Fibroblast of lung (primary cell): ENCODE results near the gene CERS1. TPM values are rescaled to one million over a fixed set of nuclear protein-coding genes. Genes with fewer than 3 reads are reported as not detected.

Source experiments
- DNase-seq, 2 donors: peaks; one replicate each; pipeline versions ENCODE4 v3.0.0 to v3.0.0-alpha.2; 2010; ENCODE audit warnings: low read depth in 2 of 2
- H2AFZ ChIP-seq: 2 replicates; pipeline ENCODE4 v1.5.1; 2012; ENCODE audit warnings: low read length, control low read depth, inconsistent platforms
- H3K27ac ChIP-seq: 2 replicates; pipeline ENCODE4 v1.5.1; 2011; ENCODE audit warnings: low read length, control low read depth; ENCODE audit not compliant: insufficient read depth
- H3K27me3 ChIP-seq: 2 replicates; pipeline ENCODE4 v1.5.1; 2011; ENCODE audit warnings: mild to moderate bottlenecking, low read length; ENCODE audit not compliant: control insufficient read depth, insufficient read depth
- H3K36me3 ChIP-seq: 2 replicates; pipeline ENCODE4 v1.5.1; 2011; ENCODE audit warnings: low read length; ENCODE audit not compliant: control insufficient read depth, insufficient read depth
- H3K4me1 ChIP-seq: 2 replicates; pipeline ENCODE4 v1.5.1; 2011; ENCODE audit warnings: low read length; ENCODE audit not compliant: control insufficient read depth, insufficient read depth; ENCODE audit errors: extremely low read depth
- H3K4me2 ChIP-seq: 2 replicates; pipeline ENCODE4 v1.5.1; 2011; ENCODE audit warnings: low read length, control low read depth; ENCODE audit not compliant: insufficient read depth; ENCODE audit errors: extremely low read depth
- H3K4me3 ChIP-seq, 4 experiments: fragments of 200-600 bp in 1 of 4; sonication (generic) in 1 of 4; replicated peaks in 1 of 4; 2 replicates each; pipeline ENCODE4 v1.5.1; 2011 to 2016; ENCODE audit warnings: low read length in 4 of 4, low read depth in 3 of 4, mild to moderate bottlenecking in 3 of 4, control low read depth in 2 of 4, inconsistent platforms in 1 of 4, mixed read lengths in 1 of 4; ENCODE audit not compliant: insufficient read depth in 1 of 4; ENCODE audit errors: control extremely low read depth in 1 of 4
- H3K79me2 ChIP-seq: 2 replicates; pipeline ENCODE4 v1.5.1; 2012; ENCODE audit warnings: mild to moderate bottlenecking, low read length, inconsistent platforms; ENCODE audit not compliant: control insufficient read depth, insufficient read depth
- H3K9ac ChIP-seq: 2 replicates; pipeline ENCODE4 v1.5.1; 2011; ENCODE audit warnings: mild to moderate bottlenecking, low read length, control low read depth; ENCODE audit not compliant: insufficient read depth
- H3K9me3 ChIP-seq: 2 replicates; pipeline ENCODE4 v1.5.1; 2012; ENCODE audit warnings: low read depth, low read length; ENCODE audit not compliant: control insufficient read depth, insufficient read depth
- H4K20me1 ChIP-seq: 2 replicates; pipeline ENCODE4 v1.5.1; 2011; ENCODE audit warnings: low read length; ENCODE audit not compliant: control insufficient read depth, insufficient read depth; ENCODE audit errors: extremely low read depth
- CTCF ChIP-seq, 2 donors: IDR thresholded peaks in 1 of 2; conservative IDR thresholded peaks in 1 of 2; 1 replicate in 1 of 2; 2 replicates in 1 of 2; pipeline ENCODE4 v1.5.1; 2011 to 2012; ENCODE audit warnings: low read length in 2 of 2, control low read depth in 1 of 2, inconsistent platforms in 1 of 2, low read depth in 1 of 2, mild to moderate bottlenecking in 1 of 2
- EZH2 ChIP-seq: IDR thresholded peaks from 2 replicates; pipeline ENCODE4 v1.5.1; 2012; ENCODE audit warnings: low read length, control low read depth, mild to moderate bottlenecking; ENCODE audit errors: missing control alignments
- polyA plus RNA-seq, 2 donors: library from polyadenylated mRNA; depleted of rRNA in 1 of 2; stranded (reverse) in 1 of 2; unstranded in 1 of 2; fragments of >200 nt; gene quantifications; 2 replicates each; pipeline ENCODE4 v1.2.1, GENCODE V29; 2011 to 2012; ENCODE audit warnings: missing spikeins in 1 of 2
- total RNA-seq: library from RNA; depleted of rRNA; stranded (reverse); fragments of >200 nt; gene quantifications from 2 replicates; pipeline ENCODE4 v1.2.1, GENCODE V29; 2014

The CERS1 gene
- total and polyA plus RNA-seq, 2 donors (not counting 1 experiment from before 2014, with no cell fraction given): 0.23 to 1.7 TPM

GRCh38 chr19:18854982-18855381 is 41.0 kb downstream of the CERS1 start:
- Histone ChIP-seq H3K27ac (no peak overlapping the region), H3K79me2 (peaks cover 20% of the 10 kb centered on the region), H3K4me2 (no peak overlapping the region), H3K4me3 (no peak overlapping the region), H3K36me3 (peaks cover 63% of the 10 kb centered on the region), H3K9ac (no peak overlapping the region), H2AFZ (no peak overlapping the region), H3K4me1 (peaks cover 2% of the 10 kb centered on the region), H4K20me1 (no peaks in the 10 kb centered on the region), H3K27me3 (no peaks in the 10 kb centered on the region), H3K9me3 (no peaks in the 10 kb centered on the region)
- DNase-seq: no peak
- TF ChIP-seq CTCF (conservative IDR thresholded peaks at IDR 0.05 in 1 of 2, IDR thresholded peaks at IDR 0.05 in 1 of 2; ENCODE audit: low read depth in 1 of 2, low read length in 2 of 2) (no peak), EZH2 (no peak)

- no peak overlapping the region for H2AFZ ChIP-seq
- no peak for DNase-seq
- no peak overlapping the region for H3K27ac ChIP-seq
- peaks cover 24% of the 10 kb centered on the region for H3K79me2 ChIP-seq
- H3K4me3 ChIP-seq: no peak overlapping the region
- H3K9me3 ChIP-seq: no peaks in the 10 kb centered on the region
- no peaks in the 10 kb centered on the region for H4K20me1 ChIP-seq
- TF ChIP-seq EZH2 (no peak), CTCF (conservative IDR thresholded peaks at IDR 0.05 in 1 of 2, IDR thresholded peaks at IDR 0.05 in 1 of 2; ENCODE audit: low read depth in 1 of 2, low read length in 2 of 2) (no peak)
- no peak overlapping the region for H3K9ac ChIP-seq
- H3K4me1 ChIP-seq: peaks cover 13% of the 10 kb centered on the region
- peaks cover 56% of the 10 kb centered on the region for H3K36me3 ChIP-seq
- no peak overlapping the region for H3K4me2 ChIP-seq
- no peaks in the 10 kb centered on the region for H3K27me3 ChIP-seq
Measured at GRCh38 chr19:18853755-18854427, 42.1 kb downstream of the CERS1 start.

GRCh38 chr19:18852648-18853047 is 43.3 kb downstream of the CERS1 start:
- no peak overlapping the region for H2AFZ ChIP-seq
- TF ChIP-seq EZH2 (no peak), CTCF (conservative IDR thresholded peaks at IDR 0.05 in 1 of 2, IDR thresholded peaks at IDR 0.05 in 1 of 2; ENCODE audit: low read depth in 1 of 2, low read length in 2 of 2) (no peak)

More at GRCh38 chr19:18852648-18853047, 43.3 kb downstream of the CERS1 start:
- peaks cover 52% of the 10 kb centered on the region for H3K36me3 ChIP-seq
- DNase-seq: no peak
- no peak overlapping the region for H3K27ac ChIP-seq
- H3K4me2 ChIP-seq: no peak overlapping the region
- H3K4me3 ChIP-seq: no peak overlapping the region
- no peaks in the 10 kb centered on the region for H3K9me3 ChIP-seq
- peaks cover 24% of the 10 kb centered on the region for H3K79me2 ChIP-seq
- H3K9ac ChIP-seq: no peak overlapping the region
- H4K20me1 ChIP-seq: no peaks in the 10 kb centered on the region
- H3K4me1 ChIP-seq: peaks cover 25% of the 10 kb centered on the region
- H3K27me3 ChIP-seq: no peaks in the 10 kb centered on the region
